ENCODE measurements around the gene ZNF516.
A peak's percentile ranks its signal among the peaks of the same experiment; 100 is the strongest.

ZNF516 gene

GRCh38 chr18:76382275-76382674 is 112.8 kb downstream of the ZNF516 start:
- no peak for DNase-seq (ENCODE audit: low read depth in 2 of 2)

- peak in 1 of 2 donors; percentile 19 for DNase-seq (ENCODE audit: low read depth in 2 of 2)
Observed at GRCh38 chr18:76380791-76381405, 114.1 kb downstream of the ZNF516 start.

GRCh38 chr18:76380127-76380729 is 114.8 kb downstream of the ZNF516 start:
- DNase-seq (ENCODE audit: low read depth in 2 of 2) = no peak

GRCh38 chr18:76379226-76380126 is 115.6 kb downstream of the ZNF516 start:
- no peak for DNase-seq (ENCODE audit: low read depth in 2 of 2)

- DNase-seq (ENCODE audit: low read depth in 2 of 2) = no peak
Observed at GRCh38 chr18:76378526-76379215, 116.4 kb downstream of the ZNF516 start.

GRCh38 chr18:76377359-76377756 is 117.7 kb downstream of the ZNF516 start:
- DNase-seq (ENCODE audit: low read depth in 2 of 2) = no peak

- DNase-seq (ENCODE audit: low read depth in 2 of 2) = peak in 1 of 2 donors; percentile 38
Observed at GRCh38 chr18:76376668-76377358, 118.2 kb downstream of the ZNF516 start.

GRCh38 chr18:76376225-76376624 is 118.8 kb downstream of the ZNF516 start:
- DNase-seq (ENCODE audit: low read depth in 2 of 2) = no peak

GRCh38 chr18:76374330-76375281 is 120.4 kb downstream of the ZNF516 start:
- DNase-seq (ENCODE audit: low read depth in 2 of 2) = peak in 1 of 2 donors; percentile 23

- no peak for DNase-seq (ENCODE audit: low read depth in 2 of 2)
Observed at GRCh38 chr18:76373297-76373696, 121.7 kb downstream of the ZNF516 start.

- DNase-seq (ENCODE audit: low read depth in 2 of 2) = no peak
Observed at GRCh38 chr18:76371301-76372203, 123.5 kb downstream of the ZNF516 start.

- DNase-seq (ENCODE audit: low read depth in 2 of 2) = no peak
Observed at GRCh38 chr18:76370686-76371085, 124.4 kb downstream of the ZNF516 start.

GRCh38 chr18:76370201-76370600 is 124.8 kb downstream of the ZNF516 start:
- DNase-seq (ENCODE audit: low read depth in 2 of 2) = no peak

GRCh38 chr18:76369791-76370190 is 125.3 kb downstream of the ZNF516 start:
- no peak for DNase-seq (ENCODE audit: low read depth in 2 of 2)

- no peak for DNase-seq (ENCODE audit: low read depth in 2 of 2)
Observed at GRCh38 chr18:76368976-76369375, 126.1 kb downstream of the ZNF516 start.

- DNase-seq (ENCODE audit: low read depth in 2 of 2) = no peak
Observed at GRCh38 chr18:76368271-76368670, 126.8 kb downstream of the ZNF516 start.

- DNase-seq (ENCODE audit: low read depth in 2 of 2) = no peak
Observed at GRCh38 chr18:76367168-76368125, 127.6 kb downstream of the ZNF516 start.

- DNase-seq (ENCODE audit: low read depth in 2 of 2) = no peak
Observed at GRCh38 chr18:76365561-76365960, 129.5 kb downstream of the ZNF516 start.
